Nephron progenitor cell (in vitro differentiated cells): Measurements from ENCODE around the gene TMEM143.
"Not testable (repeated sequence)": the region's sequence is repeated elsewhere in the genome, so short reads cannot be mapped to it uniquely, and the experiment has no call there.

Experiments
- DNase-seq: peaks from one replicate; pipeline ENCODE4 v3.0.0; 2021
- H3K27ac Mint-ChIP-seq: 2 replicates; pipeline ENCODE4 v1.8.0; 2021; ENCODE audit warnings: mild to moderate bottlenecking, moderate library complexity, mixed read lengths
- H3K27me3 Mint-ChIP-seq: 2 replicates; pipeline ENCODE4 v1.8.0; 2021; ENCODE audit warnings: mild to moderate bottlenecking, low read depth, mixed read lengths; ENCODE audit not compliant: poor library complexity
- H3K36me3 Mint-ChIP-seq: 2 replicates; pipeline ENCODE4 v1.8.0; 2021; ENCODE audit warnings: low read depth, mixed read lengths
- H3K4me1 Mint-ChIP-seq: 2 replicates; pipeline ENCODE4 v1.8.0; 2021; ENCODE audit warnings: mixed read lengths
- H3K4me3 Mint-ChIP-seq: 2 replicates; pipeline ENCODE4 v1.8.0; 2021; ENCODE audit warnings: mild to moderate bottlenecking, moderate library complexity, mixed read lengths
- H3K9me3 Mint-ChIP-seq: 2 replicates; pipeline ENCODE4 v1.8.0; 2021; ENCODE audit warnings: mild to moderate bottlenecking, moderate library complexity, mixed read lengths
- TF ChIP-seq, protein P1 (sequence below): fragments of 200-600 bp; sonication (generic); IDR thresholded peaks from 2 replicates; pipeline ENCODE4 v1.5.0; 2021; ENCODE audit warnings: antibody characterized with exemption

TMEM143 gene

DNA sequence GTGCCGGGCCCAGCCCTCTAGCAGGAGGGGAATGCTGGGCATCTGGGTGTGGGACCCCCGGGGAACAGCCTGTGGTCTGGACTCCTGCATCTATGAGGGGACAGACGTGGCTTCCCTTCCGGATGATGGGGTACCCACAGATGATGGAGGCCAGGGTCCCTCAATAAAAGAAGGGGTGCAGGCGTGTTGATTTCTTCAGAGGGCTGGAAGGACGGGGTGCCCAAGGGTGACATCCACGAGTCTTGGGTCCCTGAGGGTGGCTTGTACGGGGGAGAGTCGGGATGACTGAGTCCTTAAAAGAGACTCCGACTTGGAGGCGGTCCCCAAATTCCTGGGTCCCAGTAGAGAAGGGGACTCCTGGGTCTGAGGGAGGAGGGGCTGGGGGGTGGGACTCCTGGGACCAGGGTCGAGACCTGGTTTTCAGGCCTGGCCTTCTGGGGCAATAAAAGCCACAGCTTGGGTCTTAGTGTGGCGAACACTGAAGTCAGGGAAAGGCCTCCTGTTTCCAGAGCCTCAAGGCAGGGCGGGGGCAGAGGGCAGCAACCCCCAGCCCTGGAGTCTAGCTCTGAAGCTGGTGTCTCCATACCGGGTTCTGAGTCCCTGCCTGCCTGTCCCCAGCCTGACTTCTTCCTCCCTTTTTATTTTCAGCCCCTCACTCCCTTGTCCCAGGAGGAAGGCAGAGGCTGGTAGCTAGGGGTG lies 29.3 kb upstream of the TMEM143 start:
- Mint-ChIP-seq H3K4me1 (peaks cover 71% of the 10 kb centered on the region), H3K4me3 (peak overlapping the region; percentile 86), H3K9me3 (no peaks in the 10 kb centered on the region), H3K27ac (no peak overlapping the region), H3K36me3 (peaks cover 9% of the 10 kb centered on the region), H3K27me3 (peaks cover 26% of the 10 kb centered on the region)
- TF ChIP-seq, protein P1, sequence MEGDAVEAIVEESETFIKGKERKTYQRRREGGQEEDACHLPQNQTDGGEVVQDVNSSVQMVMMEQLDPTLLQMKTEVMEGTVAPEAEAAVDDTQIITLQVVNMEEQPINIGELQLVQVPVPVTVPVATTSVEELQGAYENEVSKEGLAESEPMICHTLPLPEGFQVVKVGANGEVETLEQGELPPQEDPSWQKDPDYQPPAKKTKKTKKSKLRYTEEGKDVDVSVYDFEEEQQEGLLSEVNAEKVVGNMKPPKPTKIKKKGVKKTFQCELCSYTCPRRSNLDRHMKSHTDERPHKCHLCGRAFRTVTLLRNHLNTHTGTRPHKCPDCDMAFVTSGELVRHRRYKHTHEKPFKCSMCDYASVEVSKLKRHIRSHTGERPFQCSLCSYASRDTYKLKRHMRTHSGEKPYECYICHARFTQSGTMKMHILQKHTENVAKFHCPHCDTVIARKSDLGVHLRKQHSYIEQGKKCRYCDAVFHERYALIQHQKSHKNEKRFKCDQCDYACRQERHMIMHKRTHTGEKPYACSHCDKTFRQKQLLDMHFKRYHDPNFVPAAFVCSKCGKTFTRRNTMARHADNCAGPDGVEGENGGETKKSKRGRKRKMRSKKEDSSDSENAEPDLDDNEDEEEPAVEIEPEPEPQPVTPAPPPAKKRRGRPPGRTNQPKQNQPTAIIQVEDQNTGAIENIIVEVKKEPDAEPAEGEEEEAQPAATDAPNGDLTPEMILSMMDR: no peak
- DNase-seq: no peak

DNA sequence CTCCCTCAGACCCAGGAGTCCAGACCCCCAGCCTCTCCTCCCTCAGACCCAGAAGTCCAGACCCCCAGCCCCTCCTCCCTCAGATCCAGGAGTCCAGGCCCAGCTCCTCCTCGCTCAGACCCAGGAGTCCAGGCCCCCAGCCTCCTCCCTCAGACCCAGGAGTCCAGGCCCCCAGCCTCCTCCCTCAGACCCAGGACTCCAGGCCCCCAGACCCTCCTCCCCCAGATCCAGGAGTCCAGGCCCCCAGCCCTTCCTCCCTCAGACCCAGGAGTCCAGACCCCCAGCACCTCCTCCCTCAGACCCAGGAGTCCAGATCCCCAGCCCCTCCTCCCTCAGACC lies 28.2 kb upstream of the TMEM143 start:
- DNase-seq, H3K27ac Mint-ChIP-seq, H3K9me3 Mint-ChIP-seq: not testable (repeated sequence)
- Mint-ChIP-seq H3K27me3 (peaks cover 17% of the 10 kb centered on the region), H3K36me3 (peaks cover 19% of the 10 kb centered on the region), H3K4me3 (peak overlapping the region; percentile 95), H3K4me1 (peaks cover 66% of the 10 kb centered on the region)

DNA sequence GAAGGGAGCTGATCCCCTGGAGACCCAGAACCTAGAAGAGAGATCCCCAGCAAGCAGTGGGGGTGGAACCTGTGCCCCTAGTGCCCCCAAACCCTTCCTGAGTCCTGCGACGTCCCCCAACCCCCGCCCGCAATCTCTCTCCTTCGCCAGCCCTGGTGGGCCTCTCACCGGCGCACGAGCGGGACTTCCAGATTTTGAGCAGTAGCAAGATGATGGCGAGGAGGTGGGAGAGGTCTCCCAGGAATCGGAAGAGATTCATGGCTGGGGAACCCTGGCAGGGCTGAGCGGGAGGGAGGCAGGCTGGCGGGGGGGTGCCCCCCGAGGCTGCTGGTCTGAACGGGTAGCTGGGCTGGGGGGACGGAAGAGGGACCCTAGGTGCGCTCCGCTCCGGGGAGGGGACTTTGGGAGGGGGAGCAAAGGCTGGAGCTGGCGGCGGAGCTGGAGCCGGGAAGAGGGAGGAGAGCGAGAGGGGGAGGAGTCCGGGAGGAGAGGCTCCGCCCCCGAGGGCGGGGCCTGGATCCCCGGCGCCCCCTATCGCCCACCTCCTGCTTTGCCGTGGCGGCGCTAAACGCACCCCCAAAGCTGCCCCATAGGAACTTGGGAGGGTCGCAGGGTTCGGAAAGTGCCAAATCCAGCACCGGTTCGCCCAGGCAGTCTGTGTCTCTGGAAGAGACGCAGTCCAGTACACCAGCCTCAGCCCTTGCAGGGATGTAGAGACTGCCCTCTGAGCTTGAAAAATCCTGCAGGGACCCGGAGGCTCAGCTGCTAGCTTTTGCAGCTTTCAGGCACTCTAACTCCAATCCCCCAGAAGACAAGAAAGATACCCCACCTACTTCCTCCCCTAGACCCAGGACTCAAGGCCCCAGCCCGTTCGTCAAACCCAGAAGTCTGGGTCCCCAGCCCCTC lies 27.6 kb upstream of the TMEM143 start, which contains the start of gene KDELR1:
Gene KDELR1, minus strand, starts transcription at position 452 of the 906 bp plus-strand sequence. Its CDS starts 193 bp downstream, at position 259.
- H3K36me3 Mint-ChIP-seq: peaks cover 22% of the 10 kb centered on the region
- TF ChIP-seq, protein P1: peak; percentile 89
- DNase-seq: peak; percentile 84
- peak within 1 kb of the TSS; percentile 97 for H3K27ac Mint-ChIP-seq
- H3K27me3 Mint-ChIP-seq: peaks cover 11% of the 10 kb centered on the region
- peak within 1 kb of the TSS; percentile 95 for H3K4me3 Mint-ChIP-seq
- H3K4me1 Mint-ChIP-seq: peaks cover 60% of the 10 kb centered on the region
- H3K9me3 Mint-ChIP-seq: no peaks in the 10 kb centered on the region

DNA sequence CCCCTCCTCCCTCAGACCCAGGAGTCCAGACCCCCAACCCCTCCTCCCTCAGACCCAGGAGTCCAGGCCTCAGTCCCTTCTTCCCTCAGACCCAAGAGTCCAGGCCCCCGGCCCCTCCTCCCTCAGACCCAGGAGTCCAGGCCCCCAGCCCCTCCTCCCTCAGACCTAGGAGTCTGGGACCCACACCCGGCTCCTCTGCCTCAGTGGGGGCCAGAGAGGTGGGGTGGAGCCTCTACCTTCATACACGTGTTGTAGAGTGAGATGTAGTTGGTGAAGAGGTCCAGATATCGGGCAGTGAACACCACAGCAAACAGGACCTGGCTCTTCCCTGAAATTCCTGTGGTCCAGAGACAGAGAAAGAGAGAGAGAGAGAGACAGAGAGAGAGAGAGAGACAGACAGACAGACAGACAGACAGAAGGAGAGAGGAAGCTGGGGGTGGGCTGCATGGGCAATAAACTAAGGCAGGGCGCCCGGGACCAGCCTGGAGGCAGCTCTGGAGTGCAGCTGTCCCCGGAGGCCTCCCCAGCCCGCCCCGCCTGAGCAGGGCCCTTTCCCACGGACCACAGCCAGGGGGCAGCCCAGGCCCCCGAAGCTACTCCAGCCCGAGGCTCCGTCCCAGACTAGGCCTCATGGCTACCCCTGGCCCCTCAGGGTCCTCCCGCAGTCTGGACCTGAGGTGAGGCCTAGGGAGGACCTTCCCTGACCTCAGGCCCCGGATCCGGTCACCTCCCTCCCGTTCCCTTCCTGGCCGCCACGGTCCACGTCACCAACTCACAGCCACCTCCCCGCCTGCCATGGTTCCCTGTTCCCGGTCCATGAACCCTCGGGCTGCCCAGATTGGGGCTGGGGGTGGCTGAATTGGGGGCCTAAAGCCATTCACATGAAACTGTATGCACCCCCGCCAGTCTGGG lies 26.7 kb upstream of the TMEM143 start:
- peaks cover 7% of the 10 kb centered on the region for H3K27me3 Mint-ChIP-seq
- H3K36me3 Mint-ChIP-seq: peaks cover 31% of the 10 kb centered on the region
- DNase-seq: peak; percentile 71
- peak overlapping the region; percentile 97 for H3K27ac Mint-ChIP-seq
- peaks cover 51% of the 10 kb centered on the region for H3K4me1 Mint-ChIP-seq
- peak overlapping the region; percentile 95 for H3K4me3 Mint-ChIP-seq
- TF ChIP-seq, protein P1: peak; percentile 43
- H3K9me3 Mint-ChIP-seq: no peaks in the 10 kb centered on the region

DNA sequence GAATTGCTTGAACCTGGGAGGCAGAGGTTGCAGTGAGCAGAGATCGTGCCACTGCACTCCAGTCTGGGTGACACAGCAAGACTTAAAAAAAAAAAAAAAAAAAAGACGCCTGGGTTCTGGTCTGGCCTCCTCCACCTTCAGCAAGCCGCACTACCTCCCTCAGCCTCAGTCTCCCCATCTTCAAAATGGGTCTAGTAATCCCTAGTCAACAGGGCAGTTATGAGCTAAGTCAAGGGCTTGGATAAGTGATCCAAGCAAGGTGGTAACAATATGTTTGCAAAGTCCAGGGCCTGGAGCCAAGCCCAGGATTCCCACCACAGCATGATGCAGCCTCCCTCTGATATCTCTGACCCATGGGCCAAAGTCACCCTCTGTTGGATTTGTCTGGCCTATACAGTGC lies 23.2 kb upstream of the TMEM143 start:
- H3K4me3 Mint-ChIP-seq: no peak overlapping the region
- TF ChIP-seq, protein P1: no peak
- H3K9me3 Mint-ChIP-seq: no peaks in the 10 kb centered on the region
- DNase-seq: no peak
- H3K36me3 Mint-ChIP-seq: peaks cover 60% of the 10 kb centered on the region
- H3K27me3 Mint-ChIP-seq: no peaks in the 10 kb centered on the region
- peak overlapping the region; percentile 36 for H3K27ac Mint-ChIP-seq
- peaks cover 42% of the 10 kb centered on the region for H3K4me1 Mint-ChIP-seq
